ENCODE results near the gene EIF2S2.

The EIF2S2 gene

GRCh38 chr20:34120213-34120612 is 8.2 kb upstream of the EIF2S2 start:
- no peak for DNase-seq

- DNase-seq = no peak
These were observed 3.2 kb upstream of the EIF2S2 start for GRCh38 chr20:34115232-34115631.

- no peak for DNase-seq
These were observed 2.8 kb upstream of the EIF2S2 start for GRCh38 chr20:34114809-34115208.

GRCh38 chr20:34112600-34113101 is 608 bp upstream of the EIF2S2 start:
- DNase-seq = no peak

GRCh38 chr20:34110745-34111641 is 1.1 kb downstream of the EIF2S2 start:
- no peak for DNase-seq

GRCh38 chr20:34110025-34110744 is 1.9 kb downstream of the EIF2S2 start:
- DNase-seq = no peak

GRCh38 chr20:34109442-34109841 is 2.6 kb downstream of the EIF2S2 start:
- no peak for DNase-seq

- DNase-seq = no peak
These were observed 3.3 kb downstream of the EIF2S2 start for GRCh38 chr20:34108616-34109174.

GRCh38 chr20:34105978-34106675 is 5.9 kb downstream of the EIF2S2 start:
- no peak for DNase-seq

GRCh38 chr20:34104059-34104458 is 8.0 kb downstream of the EIF2S2 start:
- no peak for DNase-seq

GRCh38 chr20:34102342-34102741 is 9.7 kb downstream of the EIF2S2 start:
- DNase-seq = no peak

- no peak for DNase-seq
These were observed 11.5 kb downstream of the EIF2S2 start for GRCh38 chr20:34100576-34100975.

GRCh38 chr20:34099675-34100074 is 12.4 kb downstream of the EIF2S2 start:
- DNase-seq = no peak

GRCh38 chr20:34098570-34098969 is 13.5 kb downstream of the EIF2S2 start:
- no peak for DNase-seq

GRCh38 chr20:34096699-34097444 is 15.2 kb downstream of the EIF2S2 start:
- no peak for DNase-seq

GRCh38 chr20:34095825-34096224 is 16.2 kb downstream of the EIF2S2 start:
- no peak for DNase-seq

GRCh38 chr20:34093895-34094294 is 18.1 kb downstream of the EIF2S2 start:
- DNase-seq = no peak

- no peak for DNase-seq
These were observed 20.3 kb downstream of the EIF2S2 start for GRCh38 chr20:34091637-34092200.

- no peak for DNase-seq
These were observed 21.4 kb downstream of the EIF2S2 start for GRCh38 chr20:34090645-34091044.

GRCh38 chr20:34089655-34090345 is 22.2 kb downstream of the EIF2S2 start:
- no peak for DNase-seq

- no peak for DNase-seq
These were observed 22.9 kb downstream of the EIF2S2 start for GRCh38 chr20:34089175-34089479.
